Skeletal muscle tissue (tissue), 4 donors: ENCODE data around the gene TJP3. TPM values are rescaled to one million over a fixed set of nuclear protein-coding genes. Genes with fewer than 3 reads are reported as not detected.

Experiments used
- H3K27ac ChIP-seq: one replicate; pipeline ENCODE4 v1.7.0; 2013; ENCODE audit warnings: mild to moderate bottlenecking, low read depth, low read length, inconsistent platforms
- H3K27me3 ChIP-seq, 3 donors: one replicate each; pipeline ENCODE4 v1.7.0; 2013; ENCODE audit warnings: low read length in 3 of 3; ENCODE audit not compliant: control insufficient read depth in 3 of 3, insufficient read depth in 3 of 3
- H3K36me3 ChIP-seq, 3 donors: one replicate each; pipeline ENCODE4 v1.7.0; 2013; ENCODE audit warnings: low read length in 3 of 3; ENCODE audit not compliant: control insufficient read depth in 3 of 3, insufficient read depth in 3 of 3
- H3K4me1 ChIP-seq, 3 donors: one replicate each; pipeline ENCODE4 v1.7.0; 2013; ENCODE audit warnings: low read length in 3 of 3, mild to moderate bottlenecking in 3 of 3; ENCODE audit not compliant: control insufficient read depth in 3 of 3, insufficient read depth in 3 of 3
- H3K4me3 ChIP-seq, 3 donors: one replicate each; pipeline ENCODE4 v1.7.0; 2013; ENCODE audit warnings: low read length in 3 of 3
- H3K9ac ChIP-seq, 3 donors: one replicate each; pipeline ENCODE4 v1.7.0; 2013; ENCODE audit warnings: low read length in 3 of 3, mild to moderate bottlenecking in 3 of 3, moderate library complexity in 2 of 3, low read depth in 1 of 3
- H3K9me3 ChIP-seq, 3 donors: one replicate each; pipeline ENCODE4 v1.7.0; 2013; ENCODE audit warnings: low read length in 3 of 3; ENCODE audit not compliant: control insufficient read depth in 3 of 3
- total RNA-seq: library from RNA; depleted of rRNA; stranded (reverse); fragments of >200 nt; gene quantifications from one replicate; pipeline ENCODE4 v1.2.3, GENCODE V29; 2014
- donor health status: Osteomylitis.

The TJP3 gene
- total RNA-seq, 1 donor from 2014 or later: not detected

DNA sequence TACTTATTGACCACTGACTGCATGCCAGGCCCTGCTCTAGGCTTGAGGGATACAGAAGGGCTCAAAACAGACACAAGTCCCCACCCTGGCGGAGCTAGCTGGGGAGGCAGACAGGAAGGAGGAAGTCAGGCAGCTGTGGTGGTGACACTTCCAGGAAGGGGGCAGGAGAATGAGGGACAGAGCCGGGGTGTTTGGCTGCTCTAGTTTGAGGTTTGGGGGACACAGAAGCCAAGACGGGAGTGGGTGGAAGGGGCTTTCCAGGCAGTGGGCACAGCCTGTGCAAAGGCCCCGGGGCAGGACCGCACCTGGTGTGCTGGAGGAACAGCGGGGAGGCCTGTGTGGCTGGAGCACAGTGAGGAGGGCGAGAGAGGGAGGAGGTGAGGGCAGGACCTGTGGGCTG lies 58.3 kb downstream of the TJP3 start:
- H3K9ac ChIP-seq: no peak overlapping the region
- peaks cover 3 to 16% (median 4%) of the 10 kb centered on the region in 3 donors for H3K4me1 ChIP-seq
- no peak overlapping the region for H3K4me3 ChIP-seq
- no peaks in the 10 kb centered on the region for H3K9me3 ChIP-seq
- H3K36me3 ChIP-seq: peaks cover 20 to 22% (median 22%) of the 10 kb centered on the region in 3 donors
- H3K27ac ChIP-seq: no peak overlapping the region
- peaks cover 5 to 9% (median 7%) of the 10 kb centered on the region in 3 donors for H3K27me3 ChIP-seq

DNA sequence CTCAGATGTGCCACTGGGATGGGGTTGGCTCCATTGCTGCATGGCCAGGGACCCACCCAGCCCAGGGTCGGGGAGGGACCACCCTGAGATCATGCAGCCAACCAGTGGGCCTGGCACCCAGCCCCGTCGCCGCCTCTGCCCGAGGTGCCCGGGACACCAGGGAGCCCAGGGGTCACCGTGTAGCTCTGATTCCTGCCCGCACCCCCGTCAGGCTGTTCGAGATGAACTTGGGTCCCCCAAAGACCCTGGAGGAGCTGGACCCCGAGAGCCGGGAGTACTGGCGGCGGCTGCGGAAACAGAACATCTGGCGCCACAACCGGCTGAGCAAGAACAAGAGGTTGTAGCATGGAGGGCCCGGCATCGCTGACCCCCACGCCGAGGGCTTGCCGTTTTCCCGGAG lies 58.9 kb downstream of the TJP3 start:
- H3K36me3 ChIP-seq: peaks cover 20 to 22% (median 22%) of the 10 kb centered on the region in 3 donors
- H3K9ac ChIP-seq: no peak overlapping the region
- peaks cover 0 to 12% (median 0%) of the 10 kb centered on the region in 3 donors for H3K4me1 ChIP-seq
- peaks cover 6 to 13% (median 11%) of the 10 kb centered on the region in 3 donors for H3K27me3 ChIP-seq
- H3K4me3 ChIP-seq: no peak overlapping the region
- no peaks in the 10 kb centered on the region for H3K9me3 ChIP-seq
- no peak overlapping the region for H3K27ac ChIP-seq

- no peaks in the 10 kb centered on the region for H3K9me3 ChIP-seq
- peaks cover 20 to 22% (median 22%) of the 10 kb centered on the region in 3 donors for H3K36me3 ChIP-seq
- peaks cover 0 to 9% (median 0%) of the 10 kb centered on the region in 3 donors for H3K4me1 ChIP-seq
- no peak overlapping the region for H3K4me3 ChIP-seq
- no peak overlapping the region for H3K9ac ChIP-seq
- no peak overlapping the region for H3K27ac ChIP-seq
- peaks cover 6 to 13% (median 11%) of the 10 kb centered on the region in 3 donors for H3K27me3 ChIP-seq
Observed at GRCh38 chr19:3768015-3768747, 60.0 kb downstream of the TJP3 start.

- H3K4me1 ChIP-seq: peaks cover 0 to 5% (median 0%) of the 10 kb centered on the region in 3 donors
- H3K9ac ChIP-seq: no peak overlapping the region
- no peaks in the 10 kb centered on the region for H3K9me3 ChIP-seq
- H3K27me3 ChIP-seq: peaks cover 6 to 13% (median 11%) of the 10 kb centered on the region in 3 donors
- H3K27ac ChIP-seq: no peak overlapping the region
- peaks cover 20 to 22% (median 22%) of the 10 kb centered on the region in 3 donors for H3K36me3 ChIP-seq
- H3K4me3 ChIP-seq: no peak overlapping the region
Observed at GRCh38 chr19:3768748-3769099, 60.5 kb downstream of the TJP3 start.

GRCh38 chr19:3769494-3769893 lies 61.3 kb downstream of the TJP3 start:
- Histone ChIP-seq H3K27ac (no peak overlapping the region), H3K4me1 (peaks cover 0 to 5% (median 0%) of the 10 kb centered on the region in 3 donors), H3K9ac (no peak overlapping the region), H3K36me3 (peaks cover 20 to 22% (median 22%) of the 10 kb centered on the region in 3 donors), H3K9me3 (no peaks in the 10 kb centered on the region), H3K4me3 (no peak overlapping the region), H3K27me3 (peaks cover 6 to 13% (median 11%) of the 10 kb centered on the region in 3 donors)

DNA sequence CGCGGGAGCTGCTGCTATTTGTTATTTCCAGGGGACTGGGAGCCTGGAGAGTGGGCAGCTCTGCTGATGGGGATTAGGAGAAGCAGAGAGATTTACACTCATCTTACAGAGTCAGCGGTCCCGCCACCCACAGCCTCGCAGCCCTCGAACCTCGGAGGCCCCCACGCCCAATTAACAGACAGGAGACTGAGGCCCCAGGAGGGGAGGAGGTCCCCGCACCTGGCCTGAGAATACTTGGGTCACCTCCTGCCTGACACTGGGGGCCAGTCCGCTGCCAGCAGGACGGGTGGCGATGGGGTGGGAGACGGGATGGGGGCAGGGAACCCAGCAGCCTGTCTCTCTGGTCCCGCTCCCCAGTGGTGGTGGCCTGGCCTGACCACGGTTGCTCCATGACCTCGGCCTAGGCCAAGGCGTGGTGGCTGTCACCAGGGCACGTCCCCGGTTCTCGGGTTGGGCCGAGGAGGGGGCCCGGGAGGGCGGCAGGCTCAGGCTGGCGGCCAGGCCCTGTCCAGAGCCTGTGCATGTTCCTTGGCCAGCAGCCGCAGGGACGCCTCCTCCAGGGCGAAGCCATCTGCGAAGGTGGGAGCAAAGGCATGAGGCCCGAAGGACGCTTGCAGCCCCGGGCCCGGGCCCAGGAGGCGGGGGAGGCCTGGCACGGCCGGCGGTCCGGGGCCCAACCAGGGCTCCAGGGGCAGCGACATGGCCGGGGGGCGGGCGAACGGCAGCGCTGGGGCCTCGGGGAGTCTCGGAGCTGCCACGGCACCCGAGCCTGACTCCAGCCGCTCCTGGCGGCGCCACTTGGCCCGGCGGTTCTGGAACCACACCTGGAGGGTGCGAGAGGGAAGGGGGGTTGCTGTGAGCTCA lies 62.2 kb downstream of the TJP3 start:
- H3K36me3 ChIP-seq: peaks cover 17 to 18% (median 18%) of the 10 kb centered on the region in 3 donors

DNA sequence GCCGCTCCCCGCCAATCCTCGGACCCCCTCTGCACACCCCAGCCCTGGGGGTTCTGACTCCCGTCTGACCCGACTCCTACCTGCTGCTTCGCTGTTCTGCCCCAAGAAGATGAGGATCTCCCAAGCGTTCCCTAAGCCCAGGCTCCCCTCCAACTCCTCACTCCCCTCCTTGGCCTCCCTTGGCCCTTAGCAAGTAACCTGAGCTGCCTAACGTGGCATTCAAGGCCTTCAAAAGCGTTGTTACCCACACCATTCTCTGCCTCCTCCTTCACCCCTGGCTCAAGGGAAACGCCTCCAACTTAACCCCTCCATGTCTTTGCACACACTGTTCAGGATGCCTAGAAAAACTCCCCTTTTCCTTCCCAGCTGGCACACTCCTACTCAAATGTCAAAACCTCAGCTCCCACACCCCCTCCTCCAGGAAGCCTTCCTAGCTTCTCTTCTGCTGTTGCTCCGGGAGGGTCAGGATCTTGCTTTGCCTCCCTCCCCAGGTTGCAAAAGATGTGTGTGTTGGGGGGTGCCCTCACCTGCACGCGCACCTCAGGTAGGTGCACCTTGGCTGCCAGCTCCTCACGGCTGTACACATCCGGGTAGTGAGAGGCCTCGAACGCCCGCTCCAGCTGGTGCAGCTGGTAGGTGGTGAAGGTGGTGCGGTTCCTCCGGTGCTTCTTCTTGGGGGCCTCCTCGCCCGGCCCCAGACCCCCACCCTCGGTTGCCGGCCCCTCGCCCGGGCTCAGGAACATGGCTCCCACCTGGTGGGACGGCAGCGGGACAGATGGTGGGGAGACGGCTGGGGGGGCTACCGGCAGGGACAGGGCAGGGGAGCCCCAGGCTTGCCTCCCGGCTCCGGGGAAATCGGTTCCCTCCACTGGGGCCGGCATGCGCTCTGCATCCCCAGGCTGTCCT lies 63.1 kb downstream of the TJP3 start:
- no peak overlapping the region for H3K27ac ChIP-seq
- peaks cover 16 to 17% (median 16%) of the 10 kb centered on the region in 3 donors for H3K36me3 ChIP-seq
- no peak overlapping the region for H3K4me3 ChIP-seq
- H3K9ac ChIP-seq: no peak overlapping the region
- H3K9me3 ChIP-seq: no peaks in the 10 kb centered on the region
- H3K4me1 ChIP-seq: peaks cover 0 to 5% (median 0%) of the 10 kb centered on the region in 3 donors
- peaks cover 6 to 13% (median 11%) of the 10 kb centered on the region in 3 donors for H3K27me3 ChIP-seq

More for the DNA sequence above, 62.2 kb downstream of the TJP3 start:
- Histone ChIP-seq H3K4me3 (no peak overlapping the region), H3K9me3 (no peaks in the 10 kb centered on the region), H3K4me1 (peaks cover 0 to 5% (median 0%) of the 10 kb centered on the region in 3 donors), H3K27ac (no peak overlapping the region), H3K27me3 (peaks cover 6 to 13% (median 11%) of the 10 kb centered on the region in 3 donors), H3K9ac (no peak overlapping the region)

DNA sequence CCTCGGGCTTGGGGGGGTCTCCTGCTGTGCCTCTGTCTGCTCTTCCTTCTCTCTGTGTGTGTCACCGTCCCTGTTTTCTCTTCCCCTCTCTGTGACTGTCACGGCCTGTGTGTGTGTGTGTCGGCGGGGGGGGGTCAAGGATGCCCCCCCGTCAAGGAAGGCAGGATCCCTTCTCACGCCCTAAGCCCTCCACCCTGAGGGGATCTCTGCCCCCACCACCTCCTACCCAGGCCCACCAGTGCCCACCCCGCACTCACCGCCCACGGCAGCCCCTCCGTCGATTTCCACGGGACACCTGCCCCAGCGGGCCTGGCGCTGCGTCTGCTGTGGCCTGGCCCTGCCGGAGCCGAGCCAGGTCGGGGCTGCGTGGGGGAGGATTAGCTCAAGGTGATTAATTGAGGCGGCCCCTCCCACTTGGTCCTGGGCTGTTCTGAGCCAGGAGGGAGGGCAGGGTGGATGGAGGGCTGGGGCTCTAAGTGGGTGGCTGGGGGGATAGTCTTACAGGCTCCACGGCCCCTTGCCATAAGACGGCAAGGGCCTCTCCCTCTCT lies 63.8 kb downstream of the TJP3 start, which contains the start of gene RAX2:
Gene RAX2, minus strand, starts transcription at position 323 of the 550 bp plus-strand sequence. CDS start 486 bp downstream, outside the sequence.
- no peak within 1 kb of the TSS for H3K4me3 ChIP-seq
- peaks cover 9 to 10% (median 9%) of the 10 kb centered on the region in 3 donors for H3K36me3 ChIP-seq
- H3K9ac ChIP-seq: no peak within 1 kb of the TSS
- H3K27ac ChIP-seq: no peak within 1 kb of the TSS
- H3K27me3 ChIP-seq: peaks cover 6 to 13% (median 11%) of the 10 kb centered on the region in 3 donors
- no peaks in the 10 kb centered on the region for H3K4me1 ChIP-seq
- no peaks in the 10 kb centered on the region for H3K9me3 ChIP-seq
